PC-3 (cell line): ENCODE results near the gene PHYKPL. TPM values are rescaled to one million over a fixed set of nuclear protein-coding genes. Genes with fewer than 3 reads are reported as not detected.

Experiments
- ATAC-seq: fragments of 200-7000 bp; cut with Tn5 transposase; 2 replicates; pipeline ENCODE4 v1.9.1; 2020; ENCODE audit warnings: mild to moderate bottlenecking, moderate library complexity
- BruUV-seq: library from RNA; stranded (reverse); fragments of 400-500 nt; replicated peaks from 2 replicates; lab custom pipeline; 2021; lab: Mats Ljungman, UMichigan
- CTCF ChIA-PET: fragments of 300-600 bp; sonication (Branson Sonifier 250); formaldehyde crosslinking; loops from one replicate; lab custom pipeline; 2022; ENCODE audit warnings: antibody characterized with exemption; lab: Charles Lee
- POLR2A ChIA-PET: fragments of 300-600 bp; sonication (Branson Sonifier 250); formaldehyde crosslinking; loops from one replicate; lab custom pipeline; 2022; ENCODE audit warnings: antibody characterized with exemption; ENCODE audit not compliant: unreplicated experiment; lab: Charles Lee
- DNase-seq: peaks from one replicate; pipeline ENCODE4 v3.0.0-alpha.2; 2015
- H2AFZ ChIP-seq: fragments of 300-600 bp; sonication (generic); 2 replicates; pipeline ENCODE4 v1.6.0; 2016; ENCODE audit warnings: antibody characterized with exemption, low read length
- H3F3A ChIP-seq: fragments of 300-600 bp; sonication (generic); one replicate; pipeline ENCODE4 v1.6.0; 2017; ENCODE audit warnings: antibody characterized with exemption, low read length, control low read depth, mild to moderate bottlenecking; ENCODE audit not compliant: unreplicated experiment
- H3K27ac ChIP-seq: fragments of 300-600 bp; sonication (generic); 2 replicates; pipeline ENCODE4 v1.5.1; 2016; ENCODE audit warnings: mild to moderate bottlenecking, low read length
- H3K27me3 ChIP-seq: fragments of 300-600 bp; sonication (generic); 2 replicates; pipeline ENCODE4 v1.6.1; 2016; ENCODE audit warnings: low read length, mixed read lengths
- H3K36me3 ChIP-seq: fragments of 300-600 bp; sonication (generic); 2 replicates; pipeline ENCODE4 v1.6.1; 2016; ENCODE audit warnings: low read depth, mixed run types, low read length, mixed read lengths
- H3K4me1 ChIP-seq: fragments of 300-600 bp; sonication (generic); 2 replicates; pipeline ENCODE4 v1.5.1; 2016; ENCODE audit warnings: low read length; ENCODE audit not compliant: insufficient read depth
- H3K4me2 ChIP-seq: fragments of 300-600 bp; sonication (generic); 2 replicates; pipeline ENCODE4 v1.6.0; 2016; ENCODE audit warnings: low read length
- H3K4me3 ChIP-seq: fragments of 300-600 bp; sonication (generic); 2 replicates; pipeline ENCODE4 v1.5.1; 2016; ENCODE audit warnings: mild to moderate bottlenecking, low read length, mixed read lengths
- H3K79me2 ChIP-seq: fragments of 300-600 bp; sonication (generic); 2 replicates; pipeline ENCODE4 v1.6.1; 2017; ENCODE audit warnings: low read length, mixed read lengths
- H3K9ac ChIP-seq: fragments of 300-600 bp; sonication (generic); 2 replicates; pipeline ENCODE4 v1.6.0; 2016; ENCODE audit warnings: mild to moderate bottlenecking, low read length
- H3K9me2 ChIP-seq: fragments of 300-600 bp; sonication (generic); replicated peaks from 2 replicates; pipeline ENCODE4 v1.6.1; 2016; ENCODE audit warnings: mixed run types, low read length, mixed read lengths
- H3K9me3 ChIP-seq: fragments of 300-600 bp; sonication (generic); 2 replicates; pipeline ENCODE4 v1.6.1; 2016; ENCODE audit warnings: low read length, mixed read lengths
- H4K20me1 ChIP-seq: fragments of 300-600 bp; sonication (generic); 2 replicates; pipeline ENCODE4 v1.6.1; 2016; ENCODE audit warnings: low read length, mixed read lengths
- CTCF ChIP-seq: fragments of 300-600 bp; sonication (generic); conservative IDR thresholded peaks from 2 replicates; pipeline ENCODE4 v1.5.1; 2017; ENCODE audit warnings: antibody characterized with exemption, low read depth, mild to moderate bottlenecking, low read length
- EZH2 ChIP-seq: fragments of 300-600 bp; sonication (generic); IDR thresholded peaks from one replicate; pipeline ENCODE4 v1.6.1; 2017; ENCODE audit warnings: antibody characterized with exemption, mild to moderate bottlenecking, low read length; ENCODE audit not compliant: unreplicated experiment
- EZH2phosphoT487 ChIP-seq: fragments of 300-600 bp; sonication (generic); IDR thresholded peaks from 2 replicates; pipeline ENCODE4 v1.6.1; 2018; ENCODE audit warnings: mild to moderate bottlenecking, antibody characterized with exemption, low read length, borderline replicate concordance
- intact Hi-C: fragments of 100-400 bp; cut with micrococcal nuclease; formaldehyde crosslinking; loops from 2 replicates; pipeline ENCODE4 v1.9.0; 2023
- total RNA-seq: library from RNA; depleted of rRNA; stranded (reverse); fragments of >200 nt; gene quantifications from 2 replicates; pipeline ENCODE4 v1.2.3, GENCODE V29; 2014

Gene PHYKPL
- total RNA-seq, 1 experiment from 2014 or later: 31.2 TPM

DNA sequence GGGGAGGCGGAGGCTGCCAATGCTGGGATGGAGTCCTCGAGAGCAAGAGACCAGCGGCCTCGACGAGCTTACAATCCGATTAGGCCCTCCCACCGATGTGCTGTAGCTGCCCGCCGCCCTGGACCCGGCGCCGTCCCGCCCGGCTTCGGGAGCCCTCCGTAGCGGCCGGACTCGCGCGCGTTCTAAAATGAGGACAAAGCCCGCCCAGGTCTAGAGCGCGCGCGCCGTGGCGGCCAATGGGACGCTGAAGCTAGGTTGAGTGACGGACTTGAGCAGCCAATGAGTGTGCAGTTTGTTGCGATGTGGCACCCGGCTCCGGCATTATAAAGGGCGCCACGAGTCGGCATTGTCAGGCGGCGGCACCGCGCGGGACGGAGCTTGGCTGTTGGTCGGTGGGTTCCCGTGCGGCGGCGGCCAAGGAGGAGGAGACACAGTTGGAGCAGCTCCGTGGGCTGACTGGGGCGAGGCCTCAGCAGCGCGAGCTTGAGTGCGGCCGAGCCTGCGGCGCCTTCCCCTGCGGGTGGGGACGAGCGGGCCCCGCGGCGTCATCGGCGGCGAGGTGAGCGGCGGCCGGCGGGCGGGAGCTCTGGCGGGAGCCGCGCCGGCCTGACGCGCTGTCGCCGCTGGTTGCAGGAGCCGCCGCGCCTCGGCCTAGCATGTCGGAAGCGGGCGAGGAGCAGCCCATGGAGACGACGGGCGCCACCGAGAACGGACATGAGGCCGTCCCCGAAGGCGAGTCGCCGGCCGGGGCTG, 28.2 kb downstream of the PHYKPL start, which contains the start of gene HNRNPAB:
TSS of gene HNRNPAB (plus strand) at position 352 of the 753 bp plus-strand sequence. CDS start at position 657, 305 bp downstream.
- Histone ChIP-seq H3K27ac (peak within 1 kb of the TSS; percentile 21; the same call in 1 of the 2 replicates), H3K36me3 (peaks cover 40% of the 10 kb centered on the region), H3K9me2 (no peaks in the 10 kb centered on the region), H3K27me3 (no peaks in the 10 kb centered on the region), H3K79me2 (peaks cover 57% of the 10 kb centered on the region), H3K4me3 (peak within 1 kb of the TSS; percentile 92), H3F3A (no peaks in the 10 kb centered on the region), H3K4me2 (peak within 1 kb of the TSS; percentile 93), H2AFZ (peak within 1 kb of the TSS; percentile 86), H3K9me3 (no peaks in the 10 kb centered on the region), H3K4me1 (peaks cover 31% of the 10 kb centered on the region), H4K20me1 (peaks cover 41% of the 10 kb centered on the region), H3K9ac (peak within 1 kb of the TSS; percentile 94)
- no peak for TF ChIP-seq CTCF
- TF ChIP-seq EZH2: no peak
- no peak for TF ChIP-seq EZH2phosphoT487
- BruUV-seq: no TSS peak
- ChIA-PET POLR2A (interaction anchor here (0.5 to 0.8 kb wide), 4 partner anchors 21 to 1666 kb away, joined by 3 to 11 read pairs (median 4); partner anchors contain the start of gene NHP2), CTCF (no interaction called here)
- DNase-seq: peak; percentile 96
- peak; percentile 74 for ATAC-seq
- intact Hi-C loops: loop anchor here (5.0 kb wide), 1 partner anchor 52 kb away; the partner anchor contains the start of gene NHP2

DNA sequence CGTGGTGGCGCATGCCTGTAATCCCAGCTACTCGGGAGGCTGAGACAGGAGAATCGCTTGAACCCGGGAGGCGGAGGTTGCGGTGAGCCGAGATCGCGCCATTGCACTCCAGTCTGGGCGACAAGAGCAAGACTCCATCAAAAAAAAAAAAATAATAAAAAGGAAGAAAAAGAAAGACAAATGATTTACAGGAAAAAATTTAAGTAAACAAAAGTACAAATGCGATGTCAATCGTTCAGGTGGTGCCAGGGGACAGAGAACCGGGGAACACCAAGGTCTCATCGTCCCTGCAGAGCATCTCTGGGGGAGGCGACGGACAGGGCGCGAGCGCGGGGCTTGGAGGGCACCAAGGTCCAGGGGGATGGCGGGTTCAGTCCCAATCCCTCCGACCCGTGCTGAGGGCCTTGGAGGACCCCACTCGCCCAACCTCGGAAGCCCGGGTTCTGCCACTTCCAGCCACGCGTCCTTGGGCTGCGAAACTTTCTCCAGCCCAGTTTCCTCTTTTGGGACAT, 28.9 kb downstream of the PHYKPL start:
- no peaks in the 10 kb centered on the region for H3K27me3 ChIP-seq
- POLR2A ChIA-PET: interaction anchor here (0.5 to 0.6 kb wide), 3 partner anchors 20 to 1666 kb away, joined by 3 to 11 read pairs (median 6); no protein-coding TSS in a partner anchor
- no peak for DNase-seq
- peaks cover 34% of the 10 kb centered on the region for H3K36me3 ChIP-seq
- H3K79me2 ChIP-seq: peaks cover 50% of the 10 kb centered on the region
- peak overlapping the region; percentile 86 for H2AFZ ChIP-seq
- H3K27ac ChIP-seq: no peak overlapping the region
- H3K4me3 ChIP-seq: peak overlapping the region; percentile 92
- H3F3A ChIP-seq: no peaks in the 10 kb centered on the region
- peaks cover 31% of the 10 kb centered on the region for H3K4me1 ChIP-seq
- CTCF ChIA-PET: no interaction called here
- peak overlapping the region; percentile 87 for H3K4me2 ChIP-seq
- BruUV-seq: TSS peak; percentile 78
- H4K20me1 ChIP-seq: peaks cover 35% of the 10 kb centered on the region
- H3K9me3 ChIP-seq: no peaks in the 10 kb centered on the region
- TF ChIP-seq CTCF (no peak), EZH2 (no peak), EZH2phosphoT487 (no peak)
- no peaks in the 10 kb centered on the region for H3K9me2 ChIP-seq
- ATAC-seq: peak; percentile 4; the same call in 1 of the 2 replicates
- peak overlapping the region; percentile 94 for H3K9ac ChIP-seq
- intact Hi-C loops: loop anchor here (5.0 kb wide), 1 partner anchor 51 kb away; the partner anchor contains the start of gene NHP2
